Lower leg skin (tissue), 3 donors: ENCODE data around the gene GDPD5.

Experiments
- POLR2A ChIP-seq, 2 donors: fragments of 450-650 bp; IDR thresholded peaks; one replicate each; pipeline ENCODE4 v1.6.1; 2016 to 2017; ENCODE audit warnings: antibody characterized with exemption in 2 of 2, mild to moderate bottlenecking in 1 of 2, moderate library complexity in 1 of 2
- TF ChIP-seq, protein P1 (sequence below), 3 donors: fragments of 450-650 bp; IDR thresholded peaks; one replicate each; pipeline ENCODE4 v1.5.1; 2016; ENCODE audit warnings: antibody characterized with exemption in 3 of 3, mild to moderate bottlenecking in 3 of 3, moderate library complexity in 2 of 3

GRCh38 chr11:75514596-75514995, 11.1 kb downstream of the GDPD5 start:
- TF ChIP-seq, protein P1, sequence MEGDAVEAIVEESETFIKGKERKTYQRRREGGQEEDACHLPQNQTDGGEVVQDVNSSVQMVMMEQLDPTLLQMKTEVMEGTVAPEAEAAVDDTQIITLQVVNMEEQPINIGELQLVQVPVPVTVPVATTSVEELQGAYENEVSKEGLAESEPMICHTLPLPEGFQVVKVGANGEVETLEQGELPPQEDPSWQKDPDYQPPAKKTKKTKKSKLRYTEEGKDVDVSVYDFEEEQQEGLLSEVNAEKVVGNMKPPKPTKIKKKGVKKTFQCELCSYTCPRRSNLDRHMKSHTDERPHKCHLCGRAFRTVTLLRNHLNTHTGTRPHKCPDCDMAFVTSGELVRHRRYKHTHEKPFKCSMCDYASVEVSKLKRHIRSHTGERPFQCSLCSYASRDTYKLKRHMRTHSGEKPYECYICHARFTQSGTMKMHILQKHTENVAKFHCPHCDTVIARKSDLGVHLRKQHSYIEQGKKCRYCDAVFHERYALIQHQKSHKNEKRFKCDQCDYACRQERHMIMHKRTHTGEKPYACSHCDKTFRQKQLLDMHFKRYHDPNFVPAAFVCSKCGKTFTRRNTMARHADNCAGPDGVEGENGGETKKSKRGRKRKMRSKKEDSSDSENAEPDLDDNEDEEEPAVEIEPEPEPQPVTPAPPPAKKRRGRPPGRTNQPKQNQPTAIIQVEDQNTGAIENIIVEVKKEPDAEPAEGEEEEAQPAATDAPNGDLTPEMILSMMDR (IDR thresholded peaks at IDR 0.05): no peak
- TF ChIP-seq POLR2A (IDR thresholded peaks at IDR 0.05): no peak
